MM.1S (cell line): ENCODE data around the gene STK32B.
"Not testable (repeated sequence)": the region's sequence is repeated elsewhere in the genome, so short reads cannot be mapped to it uniquely, and the experiment has no call there.

ENCODE experiments used
- DNase-seq: peaks from one replicate; pipeline ENCODE4 v3.0.0-alpha.2; 2015
- H2AFZ ChIP-seq: fragments of 300-600 bp; sonication (generic); 2 replicates; pipeline ENCODE4 v1.6.0; 2016; ENCODE audit warnings: antibody characterized with exemption, low read length
- H3F3A ChIP-seq: fragments of 300-600 bp; sonication (generic); 2 replicates; pipeline ENCODE4 v1.6.1; 2016; ENCODE audit warnings: mild to moderate bottlenecking, antibody characterized with exemption, low read length, moderate library complexity, mixed read lengths; ENCODE audit not compliant: insufficient read depth
- H3K27ac ChIP-seq: fragments of 300-600 bp; sonication (generic); 2 replicates; pipeline ENCODE4 v1.5.1; 2016; ENCODE audit warnings: mild to moderate bottlenecking, low read length
- H3K27me3 ChIP-seq: fragments of 300-600 bp; sonication (generic); replicated peaks from 2 replicates; pipeline ENCODE4 v1.6.0; 2016; ENCODE audit warnings: low read length; ENCODE audit not compliant: insufficient read depth
- H3K36me3 ChIP-seq: fragments of 300-600 bp; sonication (generic); replicated peaks from 2 replicates; pipeline ENCODE4 v1.6.1; 2016; ENCODE audit warnings: mild to moderate bottlenecking, low read length, mixed read lengths; ENCODE audit not compliant: insufficient read depth
- H3K4me1 ChIP-seq: fragments of 300-600 bp; sonication (generic); 2 replicates; pipeline ENCODE4 v1.6.1; 2016; ENCODE audit warnings: low read length, mixed read lengths
- H3K4me2 ChIP-seq: fragments of 300-600 bp; sonication (generic); 2 replicates; pipeline ENCODE4 v1.6.0; 2016; ENCODE audit warnings: low read depth, low read length
- H3K4me3 ChIP-seq: fragments of 300-600 bp; sonication (generic); 2 replicates; pipeline ENCODE4 v1.5.1; 2016; ENCODE audit warnings: low read length, mixed read lengths
- H3K79me2 ChIP-seq: fragments of 300-600 bp; sonication (generic); 2 replicates; pipeline ENCODE4 v1.6.1; 2016; ENCODE audit warnings: mixed run types, low read length, mixed read lengths
- H3K9ac ChIP-seq: fragments of 300-600 bp; sonication (generic); 2 replicates; pipeline ENCODE4 v1.6.1; 2016; ENCODE audit warnings: low read length, mixed read lengths
- H3K9me2 ChIP-seq: fragments of 300-600 bp; sonication (generic); replicated peaks from 2 replicates; pipeline ENCODE4 v1.6.1; 2016; ENCODE audit warnings: mild to moderate bottlenecking, low read length, mixed read lengths; ENCODE audit not compliant: insufficient read depth
- H3K9me3 ChIP-seq: fragments of 300-600 bp; sonication (generic); replicated peaks from 2 replicates; pipeline ENCODE4 v1.6.1; 2016; ENCODE audit warnings: mild to moderate bottlenecking, low read length, mixed read lengths; ENCODE audit not compliant: insufficient read depth
- H4K20me1 ChIP-seq: fragments of 300-600 bp; sonication (generic); 2 replicates; pipeline ENCODE4 v1.6.1; 2016; ENCODE audit warnings: mild to moderate bottlenecking, low read length, moderate library complexity, mixed read lengths; ENCODE audit not compliant: insufficient read depth
- CTCF ChIP-seq: fragments of 300-600 bp; sonication (generic); IDR thresholded peaks from 2 replicates; pipeline ENCODE4 v1.5.1; 2016; ENCODE audit warnings: antibody characterized with exemption, low read length, mixed read lengths
- EZH2 ChIP-seq: fragments of 300-600 bp; sonication (generic); optimal IDR thresholded peaks from 2 replicates; pipeline ENCODE3; 2017; ENCODE audit warnings: low read depth, mild to moderate bottlenecking, antibody characterized with exemption, low read length, mixed read lengths
- EZH2phosphoT487 ChIP-seq: fragments of 300-600 bp; sonication (generic); IDR thresholded peaks from 2 replicates; pipeline ENCODE4 v1.6.1; 2018; ENCODE audit warnings: antibody characterized with exemption, low read length

STK32B gene

GRCh38 chr4:5168891-5169290 lies 117.6 kb downstream of the STK32B start:
- Histone ChIP-seq H4K20me1 (no peaks in the 10 kb centered on the region), H3K9me2 (no peaks in the 10 kb centered on the region), H2AFZ (no peak overlapping the region)

GRCh38 chr4:5175836-5176235 lies 124.6 kb downstream of the STK32B start:
- not testable (repeated sequence) for H2AFZ ChIP-seq, H3K9ac ChIP-seq, DNase-seq, H4K20me1 ChIP-seq, H3F3A ChIP-seq, H3K27me3 ChIP-seq, H3K9me3 ChIP-seq, H3K4me3 ChIP-seq, H3K36me3 ChIP-seq, H3K4me2 ChIP-seq, H3K4me1 ChIP-seq, H3K79me2 ChIP-seq, H3K9me2 ChIP-seq, H3K27ac ChIP-seq

More at GRCh38 chr4:5168891-5169290, 117.6 kb downstream of the STK32B start:
- Histone ChIP-seq H3K27me3 (no peaks in the 10 kb centered on the region), H3K9ac (no peak overlapping the region), H3K79me2 (no peaks in the 10 kb centered on the region), H3K9me3 (no peaks in the 10 kb centered on the region), H3K4me2 (no peak overlapping the region), H3F3A (no peaks in the 10 kb centered on the region), H3K4me3 (no peak overlapping the region), H3K36me3 (no peaks in the 10 kb centered on the region), H3K4me1 (no peaks in the 10 kb centered on the region), H3K27ac (no peak overlapping the region)
- no peak for TF ChIP-seq CTCF
- TF ChIP-seq EZH2, result no peak
- no peak for TF ChIP-seq EZH2phosphoT487
- no peak for DNase-seq

GRCh38 chr4:5184606-5185005 lies 133.3 kb downstream of the STK32B start:
- Histone ChIP-seq H3K4me2 (no peak overlapping the region), H3K4me3 (no peak overlapping the region), H3K9ac (no peak overlapping the region), H3K36me3 (no peaks in the 10 kb centered on the region), H3F3A (no peaks in the 10 kb centered on the region), H3K9me3 (no peaks in the 10 kb centered on the region), H3K27me3 (no peaks in the 10 kb centered on the region), H4K20me1 (no peaks in the 10 kb centered on the region), H3K79me2 (no peaks in the 10 kb centered on the region), H3K9me2 (no peaks in the 10 kb centered on the region), H3K27ac (no peak overlapping the region), H2AFZ (no peak overlapping the region), H3K4me1 (no peaks in the 10 kb centered on the region)
- TF ChIP-seq EZH2 (no peak), CTCF (no peak), EZH2phosphoT487 (no peak)
- no peak for DNase-seq

- no peak overlapping the region for H2AFZ ChIP-seq
- no peaks in the 10 kb centered on the region for H3K27me3 ChIP-seq
- H4K20me1 ChIP-seq, result no peaks in the 10 kb centered on the region
- no peaks in the 10 kb centered on the region for H3K9me3 ChIP-seq
- no peak overlapping the region for H3K9ac ChIP-seq
- H3F3A ChIP-seq, result no peaks in the 10 kb centered on the region
- no peak overlapping the region for H3K27ac ChIP-seq
- H3K36me3 ChIP-seq, result no peaks in the 10 kb centered on the region
- no peaks in the 10 kb centered on the region for H3K9me2 ChIP-seq
- DNase-seq, result no peak
- no peaks in the 10 kb centered on the region for H3K79me2 ChIP-seq
- H3K4me2 ChIP-seq, result no peak overlapping the region
- no peak overlapping the region for H3K4me3 ChIP-seq
- H3K4me1 ChIP-seq, result no peaks in the 10 kb centered on the region
- no peak for TF ChIP-seq CTCF
- TF ChIP-seq EZH2phosphoT487, result no peak
- TF ChIP-seq EZH2, result no peak
Measured at GRCh38 chr4:5185551-5185950, 134.3 kb downstream of the STK32B start.
